GM21717 (cell line): ENCODE data around the gene MAN1A2.
A peak's percentile ranks its signal among the peaks of the same experiment; 100 is the strongest.
"Not testable (repeated sequence)": the region's sequence is repeated elsewhere in the genome, so short reads cannot be mapped to it uniquely, and the experiment has no call there.

Experiments
- ATAC-seq: cut with Tn5 transposase; IDR thresholded peaks from one replicate; pipeline ENCODE4 v1.9.1; 2021; ENCODE audit warnings: mild to moderate bottlenecking, moderate library complexity; ENCODE audit not compliant: unreplicated experiment

MAN1A2 gene

DNA sequence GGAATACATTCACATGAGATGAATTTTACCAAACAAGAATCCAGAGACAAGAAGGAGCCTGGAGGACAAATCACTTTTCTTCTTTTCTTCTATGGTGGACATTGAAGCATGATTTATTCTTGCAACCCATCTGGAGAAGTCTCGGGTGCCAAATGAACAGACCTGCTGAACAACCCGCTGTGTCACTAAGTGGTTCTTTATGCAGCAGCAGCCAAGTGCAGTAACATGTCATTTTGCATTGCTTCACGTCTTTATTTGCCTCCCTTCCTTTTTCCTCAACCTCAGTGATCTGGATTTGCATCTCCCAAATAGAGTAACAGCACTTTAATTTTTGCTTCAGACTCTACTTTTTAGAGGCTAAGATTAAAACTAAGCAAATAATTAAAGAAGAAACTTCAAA is 188.6 kb downstream of the MAN1A2 start:
- no peak for ATAC-seq

GRCh38 chr1:117556341-117556740 is 189.1 kb downstream of the MAN1A2 start:
- ATAC-seq: no peak

GRCh38 chr1:117556976-117557375 is 189.7 kb downstream of the MAN1A2 start:
- no peak for ATAC-seq

- ATAC-seq: not testable (repeated sequence)
Observed at GRCh38 chr1:117558451-117558850, 191.2 kb downstream of the MAN1A2 start.

DNA sequence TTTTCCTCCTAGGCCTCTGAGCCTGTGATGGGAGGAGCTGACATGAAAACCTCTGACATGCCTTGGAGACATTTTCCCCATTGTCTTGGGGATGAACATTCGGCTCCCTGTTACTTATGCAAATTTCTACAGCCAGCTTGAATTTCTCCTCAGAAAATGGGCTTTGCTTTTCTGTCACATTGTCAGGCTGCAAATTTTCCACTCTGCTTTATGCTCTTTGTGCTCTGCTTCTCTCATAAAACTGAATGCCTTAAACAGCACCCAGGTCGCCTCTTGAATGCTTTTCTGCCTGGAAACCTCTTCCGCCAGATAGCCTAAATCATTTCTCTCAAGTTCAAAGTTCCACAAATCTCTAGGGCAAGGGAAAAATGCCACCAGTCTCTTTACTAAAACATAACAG is 191.9 kb downstream of the MAN1A2 start:
- no peak for ATAC-seq

- ATAC-seq: no peak
Observed at GRCh38 chr1:117559985-117560384, 192.7 kb downstream of the MAN1A2 start.

DNA sequence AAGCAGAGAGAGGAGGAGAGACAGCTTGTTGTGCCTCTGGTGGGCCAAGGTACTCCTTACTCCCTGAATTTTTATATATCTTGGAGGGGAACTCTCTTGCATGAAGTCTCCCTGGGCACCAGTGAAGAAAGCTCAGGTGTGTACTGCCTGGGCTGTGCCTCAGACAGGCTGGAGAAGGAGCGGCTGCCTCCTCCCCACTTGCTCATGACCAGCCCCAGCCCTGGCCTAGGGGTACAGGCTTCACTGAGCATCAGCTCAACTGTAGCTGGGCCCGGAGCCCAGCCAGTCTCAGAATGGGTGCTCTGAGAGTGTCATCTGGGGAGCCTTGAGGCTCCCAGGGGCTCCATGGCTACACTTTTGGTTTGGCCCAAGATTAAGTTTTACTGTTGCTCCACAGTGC is 193.8 kb downstream of the MAN1A2 start:
- ATAC-seq: no peak

GRCh38 chr1:117561551-117561950 is 194.3 kb downstream of the MAN1A2 start:
- ATAC-seq: no peak

GRCh38 chr1:117562581-117563491 is 195.6 kb downstream of the MAN1A2 start:
- ATAC-seq: no peak

- no peak for ATAC-seq
Observed at GRCh38 chr1:117563492-117563875, 196.2 kb downstream of the MAN1A2 start.

- no peak for ATAC-seq
Observed at GRCh38 chr1:117564227-117565075, 197.2 kb downstream of the MAN1A2 start.

GRCh38 chr1:117565076-117565556 is 197.9 kb downstream of the MAN1A2 start:
- no peak for ATAC-seq

GRCh38 chr1:117565745-117566455 is 198.7 kb downstream of the MAN1A2 start:
- no peak for ATAC-seq

- no peak for ATAC-seq
Observed at GRCh38 chr1:117566556-117566955, 199.3 kb downstream of the MAN1A2 start.

DNA sequence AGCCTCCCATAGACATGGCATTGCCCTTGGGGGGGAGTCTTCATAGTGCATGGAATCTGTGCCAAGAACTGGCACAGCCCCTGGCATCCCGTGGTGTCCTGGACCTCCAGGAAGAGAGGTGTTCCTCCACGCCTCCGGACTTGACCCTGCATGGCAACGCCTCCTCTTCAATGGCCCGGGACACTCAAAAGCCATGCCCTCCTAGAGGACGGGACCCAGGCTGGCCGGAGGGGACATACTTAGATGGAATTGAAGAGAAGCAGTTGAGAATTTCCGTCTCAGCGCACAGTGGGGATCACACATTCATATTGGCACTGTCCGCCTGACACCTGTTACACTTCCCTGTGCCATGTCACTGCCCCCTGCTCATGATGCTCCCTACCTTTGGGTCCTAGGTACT is 200.2 kb downstream of the MAN1A2 start:
- no peak for ATAC-seq

- ATAC-seq: no peak
Observed at GRCh38 chr1:117567976-117568375, 200.7 kb downstream of the MAN1A2 start.

- ATAC-seq: no peak
Observed at GRCh38 chr1:117568999-117569398, 201.8 kb downstream of the MAN1A2 start.

- no peak for ATAC-seq
Observed at GRCh38 chr1:117569856-117570255, 202.6 kb downstream of the MAN1A2 start.

- ATAC-seq: no peak
Observed at GRCh38 chr1:117570988-117571409, 203.8 kb downstream of the MAN1A2 start.

- no peak for ATAC-seq
Observed at GRCh38 chr1:117571496-117571895, 204.2 kb downstream of the MAN1A2 start.

DNA sequence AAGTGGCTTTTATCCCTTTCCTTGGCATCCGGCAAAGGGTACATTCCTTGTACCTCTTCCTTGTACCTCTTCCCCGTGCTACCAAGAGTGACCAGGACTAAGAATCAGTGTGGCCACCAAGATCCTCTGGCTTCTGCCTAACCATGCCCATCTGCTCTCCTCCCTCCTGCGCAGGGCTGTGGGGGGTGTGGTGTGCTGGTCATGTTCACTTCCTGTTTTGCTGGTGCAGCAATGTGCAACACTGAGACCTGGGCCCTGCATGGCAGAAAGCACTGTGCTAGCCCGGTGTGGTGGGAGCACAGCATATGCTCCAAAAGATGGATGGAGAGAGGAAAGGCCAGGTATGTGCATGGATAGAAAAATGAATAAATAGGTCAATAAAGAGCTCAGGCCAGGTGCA is 205.3 kb downstream of the MAN1A2 start:
- peak; percentile 50 for ATAC-seq
